ENCODE results near the gene NABP1. TPM values are rescaled to one million over a fixed set of nuclear protein-coding genes. Genes with fewer than 3 reads are reported as not detected.

The NABP1 gene
- polyA plus RNA-seq, 4 donors: 14.4 to 142 (median 38.8) TPM

- Histone ChIP-seq H3K36me3 (ENCODE audit: control insufficient read depth in 3 of 3, insufficient read depth in 2 of 3, low read depth in 1 of 3, low read length in 3 of 3) (no peaks in the 10 kb centered on the region), H3K4me1 (ENCODE audit: control insufficient read depth in 3 of 3, insufficient read depth in 2 of 3, low read depth in 1 of 3, low read length in 2 of 3) (peaks cover 0 to 4% (median 0%) of the 10 kb centered on the region in 3 donors), H3K4me3 (ENCODE audit: low read depth in 1 of 3, low read length in 3 of 3) (no peak overlapping the region), H3K27ac (ENCODE audit: low read depth in 1 of 3, low read length in 2 of 3) (peak overlapping the region in 1 of 3 donors; percentile 57), H3K27me3 (ENCODE audit: control insufficient read depth in 3 of 3, insufficient read depth in 3 of 3, low read length in 3 of 3) (no peaks in the 10 kb centered on the region), H3K9me3 (ENCODE audit: control insufficient read depth in 2 of 2, insufficient read depth in 1 of 2, low read depth in 1 of 2, low read length in 1 of 2) (peaks cover 0 to 3% of the 10 kb centered on the region in 2 donors)
- DNase-seq (no peak), FAIRE-seq (no peak)
These were observed 21.1 kb upstream of the NABP1 start for GRCh38 chr2:191656792-191657191.

GRCh38 chr2:191657977-191658376 is 20.0 kb upstream of the NABP1 start:
- FAIRE-seq (no peak), DNase-seq (no peak)
- H3K27ac ChIP-seq (ENCODE audit: low read depth in 1 of 3, low read length in 2 of 3): no peak overlapping the region
- peaks cover 0 to 3% of the 10 kb centered on the region in 2 donors for H3K9me3 ChIP-seq (ENCODE audit: control insufficient read depth in 2 of 2, insufficient read depth in 1 of 2, low read depth in 1 of 2, low read length in 1 of 2)
- peaks cover 0 to 4% (median 0%) of the 10 kb centered on the region in 3 donors for H3K4me1 ChIP-seq (ENCODE audit: control insufficient read depth in 3 of 3, insufficient read depth in 2 of 3, low read depth in 1 of 3, low read length in 2 of 3)
- H3K4me3 ChIP-seq (ENCODE audit: low read depth in 1 of 3, low read length in 3 of 3): no peak overlapping the region
- H3K27me3 ChIP-seq (ENCODE audit: control insufficient read depth in 3 of 3, insufficient read depth in 3 of 3, low read length in 3 of 3): no peaks in the 10 kb centered on the region
- no peaks in the 10 kb centered on the region for H3K36me3 ChIP-seq (ENCODE audit: control insufficient read depth in 3 of 3, insufficient read depth in 2 of 3, low read depth in 1 of 3, low read length in 3 of 3)

- no peaks in the 10 kb centered on the region for H3K27me3 ChIP-seq (ENCODE audit: control insufficient read depth in 3 of 3, insufficient read depth in 3 of 3, low read length in 3 of 3)
- FAIRE-seq (no peak), DNase-seq (no peak)
These were observed 18.7 kb upstream of the NABP1 start for GRCh38 chr2:191659198-191659597.

GRCh38 chr2:191660575-191660974 is 17.4 kb upstream of the NABP1 start:
- no peak overlapping the region for H3K27ac ChIP-seq (ENCODE audit: low read depth in 1 of 3, low read length in 2 of 3)
- H3K4me3 ChIP-seq (ENCODE audit: low read depth in 1 of 3, low read length in 3 of 3): no peak overlapping the region
- 0 to 70% (median 0%) methylated on average over 1 of the region's 1 CpG for WGBS, 3 donors
- FAIRE-seq (no peak), DNase-seq (no peak)
- no peaks in the 10 kb centered on the region for H3K9me3 ChIP-seq (ENCODE audit: control insufficient read depth in 2 of 2, insufficient read depth in 1 of 2, low read depth in 1 of 2, low read length in 1 of 2)
- peaks cover 0 to 4% (median 0%) of the 10 kb centered on the region in 3 donors for H3K4me1 ChIP-seq (ENCODE audit: control insufficient read depth in 3 of 3, insufficient read depth in 2 of 3, low read depth in 1 of 3, low read length in 2 of 3)
- H3K27me3 ChIP-seq (ENCODE audit: control insufficient read depth in 3 of 3, insufficient read depth in 3 of 3, low read length in 3 of 3): no peaks in the 10 kb centered on the region
- no peaks in the 10 kb centered on the region for H3K36me3 ChIP-seq (ENCODE audit: control insufficient read depth in 3 of 3, insufficient read depth in 2 of 3, low read depth in 1 of 3, low read length in 3 of 3)

More at GRCh38 chr2:191659198-191659597, 18.7 kb upstream of the NABP1 start:
- Histone ChIP-seq H3K4me3 (ENCODE audit: low read depth in 1 of 3, low read length in 3 of 3) (no peak overlapping the region), H3K27ac (ENCODE audit: low read depth in 1 of 3, low read length in 2 of 3) (no peak overlapping the region), H3K36me3 (ENCODE audit: control insufficient read depth in 3 of 3, insufficient read depth in 2 of 3, low read depth in 1 of 3, low read length in 3 of 3) (no peaks in the 10 kb centered on the region), H3K9me3 (ENCODE audit: control insufficient read depth in 2 of 2, insufficient read depth in 1 of 2, low read depth in 1 of 2, low read length in 1 of 2) (no peaks in the 10 kb centered on the region), H3K4me1 (ENCODE audit: control insufficient read depth in 3 of 3, insufficient read depth in 2 of 3, low read depth in 1 of 3, low read length in 2 of 3) (peaks cover 0 to 4% (median 0%) of the 10 kb centered on the region in 3 donors)

- Histone ChIP-seq H3K36me3 (ENCODE audit: control insufficient read depth in 3 of 3, insufficient read depth in 2 of 3, low read depth in 1 of 3, low read length in 3 of 3) (no peaks in the 10 kb centered on the region), H3K4me1 (ENCODE audit: control insufficient read depth in 3 of 3, insufficient read depth in 2 of 3, low read depth in 1 of 3, low read length in 2 of 3) (peaks cover 0 to 4% (median 0%) of the 10 kb centered on the region in 3 donors), H3K27ac (ENCODE audit: low read depth in 1 of 3, low read length in 2 of 3) (no peak overlapping the region), H3K9me3 (ENCODE audit: control insufficient read depth in 2 of 2, insufficient read depth in 1 of 2, low read depth in 1 of 2, low read length in 1 of 2) (no peaks in the 10 kb centered on the region), H3K27me3 (ENCODE audit: control insufficient read depth in 3 of 3, insufficient read depth in 3 of 3, low read length in 3 of 3) (no peaks in the 10 kb centered on the region), H3K4me3 (ENCODE audit: low read depth in 1 of 3, low read length in 3 of 3) (no peak overlapping the region)
- WGBS, 3 donors: 85 to 89% (median 88%) methylated on average over 2 of the region's 2 CpGs
- DNase-seq (no peak), FAIRE-seq (no peak)
These were observed 16.6 kb upstream of the NABP1 start for GRCh38 chr2:191661097-191661924.

GRCh38 chr2:191664823-191665677 is 12.9 kb upstream of the NABP1 start:
- Histone ChIP-seq H3K27me3 (ENCODE audit: control insufficient read depth in 3 of 3, insufficient read depth in 3 of 3, low read length in 3 of 3) (no peaks in the 10 kb centered on the region), H3K4me3 (ENCODE audit: low read depth in 1 of 3, low read length in 3 of 3) (no peak overlapping the region), H3K9me3 (ENCODE audit: control insufficient read depth in 2 of 2, insufficient read depth in 1 of 2, low read depth in 1 of 2, low read length in 1 of 2) (no peaks in the 10 kb centered on the region), H3K4me1 (ENCODE audit: control insufficient read depth in 3 of 3, insufficient read depth in 2 of 3, low read depth in 1 of 3, low read length in 2 of 3) (no peaks in the 10 kb centered on the region), H3K27ac (ENCODE audit: low read depth in 1 of 3, low read length in 2 of 3) (no peak overlapping the region), H3K36me3 (ENCODE audit: control insufficient read depth in 3 of 3, insufficient read depth in 2 of 3, low read depth in 1 of 3, low read length in 3 of 3) (no peaks in the 10 kb centered on the region)
- FAIRE-seq (no peak), DNase-seq (no peak)

GRCh38 chr2:191666226-191666625 is 11.7 kb upstream of the NABP1 start:
- H3K27ac ChIP-seq (ENCODE audit: low read depth in 1 of 3, low read length in 2 of 3): no peak overlapping the region
- no peaks in the 10 kb centered on the region for H3K27me3 ChIP-seq (ENCODE audit: control insufficient read depth in 3 of 3, insufficient read depth in 3 of 3, low read length in 3 of 3)
- 86 to 90% (median 89%) methylated on average over 4 of the region's 4 CpGs for WGBS, 3 donors
- no peaks in the 10 kb centered on the region for H3K4me1 ChIP-seq (ENCODE audit: control insufficient read depth in 3 of 3, insufficient read depth in 2 of 3, low read depth in 1 of 3, low read length in 2 of 3)
- H3K9me3 ChIP-seq (ENCODE audit: control insufficient read depth in 2 of 2, insufficient read depth in 1 of 2, low read depth in 1 of 2, low read length in 1 of 2): no peaks in the 10 kb centered on the region
- no peaks in the 10 kb centered on the region for H3K36me3 ChIP-seq (ENCODE audit: control insufficient read depth in 3 of 3, insufficient read depth in 2 of 3, low read depth in 1 of 3, low read length in 3 of 3)
- no peak overlapping the region for H3K4me3 ChIP-seq (ENCODE audit: low read depth in 1 of 3, low read length in 3 of 3)
- DNase-seq: no peak
- no peak for FAIRE-seq

GRCh38 chr2:191666732-191667131 is 11.2 kb upstream of the NABP1 start:
- Histone ChIP-seq H3K9me3 (ENCODE audit: control insufficient read depth in 2 of 2, insufficient read depth in 1 of 2, low read depth in 1 of 2, low read length in 1 of 2) (no peaks in the 10 kb centered on the region), H3K4me3 (ENCODE audit: low read depth in 1 of 3, low read length in 3 of 3) (no peak overlapping the region), H3K4me1 (ENCODE audit: control insufficient read depth in 3 of 3, insufficient read depth in 2 of 3, low read depth in 1 of 3, low read length in 2 of 3) (no peaks in the 10 kb centered on the region), H3K27me3 (ENCODE audit: control insufficient read depth in 3 of 3, insufficient read depth in 3 of 3, low read length in 3 of 3) (no peaks in the 10 kb centered on the region), H3K36me3 (ENCODE audit: control insufficient read depth in 3 of 3, insufficient read depth in 2 of 3, low read depth in 1 of 3, low read length in 3 of 3) (no peaks in the 10 kb centered on the region), H3K27ac (ENCODE audit: low read depth in 1 of 3, low read length in 2 of 3) (no peak overlapping the region)
- 46 to 59% (median 48%) methylated on average over 3 of the region's 3 CpGs for WGBS, 3 donors
- FAIRE-seq (no peak), DNase-seq (no peak)

All from small intestine (tissue), 7 donors.